Astrocyte of the spinal cord (primary cell): ENCODE data around the gene PRRC2A.

Experiments used
- DNase-seq: peaks from one replicate; pipeline ENCODE4 v3.0.0; 2011; ENCODE audit warnings: low read depth, low spot score
- H3K4me3 ChIP-seq: 2 replicates; pipeline ENCODE4 v1.5.1; 2011; ENCODE audit warnings: low read depth, mild to moderate bottlenecking, low read length, moderate library complexity
- in situ Hi-C: cut with HindIII; loops from 2 replicates; pipeline ENCODE4 v1.10.0; 2017; ENCODE audit warnings: low sequenced_read_pairs
- TF ChIP-seq, protein P1 (sequence below): IDR thresholded peaks from 2 replicates; pipeline ENCODE4 v1.5.1; 2012; ENCODE audit warnings: low read depth, mild to moderate bottlenecking, low read length, inconsistent platforms

Gene PRRC2A

GRCh38 chr6:31597006-31597405 lies 23.5 kb upstream of the PRRC2A start:
- in situ Hi-C loops = no loop called here
- no peak overlapping the region for H3K4me3 ChIP-seq
- TF ChIP-seq, protein P1, sequence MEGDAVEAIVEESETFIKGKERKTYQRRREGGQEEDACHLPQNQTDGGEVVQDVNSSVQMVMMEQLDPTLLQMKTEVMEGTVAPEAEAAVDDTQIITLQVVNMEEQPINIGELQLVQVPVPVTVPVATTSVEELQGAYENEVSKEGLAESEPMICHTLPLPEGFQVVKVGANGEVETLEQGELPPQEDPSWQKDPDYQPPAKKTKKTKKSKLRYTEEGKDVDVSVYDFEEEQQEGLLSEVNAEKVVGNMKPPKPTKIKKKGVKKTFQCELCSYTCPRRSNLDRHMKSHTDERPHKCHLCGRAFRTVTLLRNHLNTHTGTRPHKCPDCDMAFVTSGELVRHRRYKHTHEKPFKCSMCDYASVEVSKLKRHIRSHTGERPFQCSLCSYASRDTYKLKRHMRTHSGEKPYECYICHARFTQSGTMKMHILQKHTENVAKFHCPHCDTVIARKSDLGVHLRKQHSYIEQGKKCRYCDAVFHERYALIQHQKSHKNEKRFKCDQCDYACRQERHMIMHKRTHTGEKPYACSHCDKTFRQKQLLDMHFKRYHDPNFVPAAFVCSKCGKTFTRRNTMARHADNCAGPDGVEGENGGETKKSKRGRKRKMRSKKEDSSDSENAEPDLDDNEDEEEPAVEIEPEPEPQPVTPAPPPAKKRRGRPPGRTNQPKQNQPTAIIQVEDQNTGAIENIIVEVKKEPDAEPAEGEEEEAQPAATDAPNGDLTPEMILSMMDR = peak; percentile 42
- DNase-seq = peak; percentile 30

DNA sequence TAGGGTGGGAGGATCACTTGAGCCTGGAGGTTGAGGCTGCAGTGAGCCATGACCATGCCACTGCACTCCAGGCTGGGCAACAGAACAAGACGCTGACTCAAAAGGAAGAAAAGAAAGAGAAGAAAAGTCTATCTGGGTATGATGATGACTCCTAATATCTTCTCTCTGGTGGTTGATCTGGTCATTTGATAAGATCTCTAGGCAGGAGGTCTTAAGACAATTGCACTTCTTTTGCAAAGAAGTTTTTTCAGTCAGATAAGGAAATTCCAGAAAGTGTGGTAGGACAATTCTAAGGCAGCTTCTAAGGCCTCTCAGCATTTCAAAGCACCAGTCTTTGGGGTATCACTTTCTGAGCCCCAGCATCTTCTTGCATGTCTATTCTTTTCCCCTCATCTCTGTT lies 13.2 kb upstream of the PRRC2A start:
- in situ Hi-C loops = no loop called here
- DNase-seq = no peak
- no peak overlapping the region for H3K4me3 ChIP-seq
- TF ChIP-seq, protein P1 = no peak

GRCh38 chr6:31609519-31610406 lies 10.8 kb upstream of the PRRC2A start:
- TF ChIP-seq, protein P1 = no peak
- no peak for DNase-seq
- in situ Hi-C loops = no loop called here
- no peak overlapping the region for H3K4me3 ChIP-seq

GRCh38 chr6:31610968-31611367 lies 9.5 kb upstream of the PRRC2A start:
- in situ Hi-C loops = no loop called here
- TF ChIP-seq, protein P1 = no peak
- DNase-seq = no peak
- no peak overlapping the region for H3K4me3 ChIP-seq

DNA sequence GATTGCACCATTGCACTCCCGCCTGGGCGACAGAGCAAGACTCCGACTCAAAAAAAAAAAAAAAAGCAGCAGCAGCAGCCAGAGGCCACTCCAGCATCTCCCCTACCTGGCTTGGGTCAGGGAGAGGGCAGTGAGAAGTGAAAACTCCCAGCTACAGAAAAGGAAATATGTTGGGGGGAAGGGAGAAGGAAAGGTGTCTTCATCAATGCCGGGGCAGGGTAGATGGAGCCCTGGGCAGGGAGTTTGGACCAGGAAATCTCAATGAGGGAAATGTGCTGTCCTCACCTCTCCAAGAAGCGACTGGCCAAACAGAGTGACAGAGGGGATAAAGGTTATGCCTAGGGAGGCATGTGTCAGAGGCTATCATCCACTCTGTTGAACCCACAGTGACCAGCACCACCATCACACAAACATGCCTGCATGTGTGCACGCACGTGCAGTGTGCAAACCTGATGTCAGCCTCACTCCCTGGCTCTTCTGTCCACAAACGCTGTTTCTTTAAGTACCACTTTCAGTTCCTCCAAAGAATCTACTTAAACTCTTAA lies 6.4 kb upstream of the PRRC2A start:
- H3K4me3 ChIP-seq = no peak overlapping the region
- TF ChIP-seq, protein P1 = no peak
- DNase-seq = no peak
- in situ Hi-C loops = no loop called here

GRCh38 chr6:31614684-31615578 lies 5.6 kb upstream of the PRRC2A start, which contains the start of gene AIF1:
Gene AIF1, plus strand, starts transcription at chr6:31615234. Its CDS starts 96 bp downstream, at chr6:31615330.
- no peak for DNase-seq
- in situ Hi-C loops = no loop called here
- no peak within 1 kb of the TSS for H3K4me3 ChIP-seq
- TF ChIP-seq, protein P1 = no peak
